Transverse colon (tissue), 4 donors: ENCODE results near the gene STK32B. TPM values are rescaled to one million over a fixed set of nuclear protein-coding genes. Genes with fewer than 3 reads are reported as not detected.

Experiments used
- DNase-seq: peaks from one replicate; pipeline ENCODE4 v3.0.0-alpha.2; 2019
- H3K27ac ChIP-seq, 4 donors: fragments of 200-600 bp; sonication (generic); 2 replicates each; pipeline ENCODE4 v1.5.1; 2016 to 2018; ENCODE audit warnings: inconsistent platforms in 4 of 4
- H3K27me3 ChIP-seq: fragments of 200-600 bp; sonication (generic); 2 replicates; pipeline ENCODE4 v1.5.1; 2017; ENCODE audit warnings: inconsistent platforms
- H3K36me3 ChIP-seq, 4 donors: fragments of 200-600 bp; sonication (generic); 2 replicates each; pipeline ENCODE4 v1.5.1; 2017 to 2019; ENCODE audit warnings: inconsistent platforms in 4 of 4
- H3K4me1 ChIP-seq, 4 donors: fragments of 200-600 bp; sonication (generic); 2 replicates each; pipeline ENCODE4 v1.5.1; 2017 to 2020; ENCODE audit warnings: inconsistent platforms in 4 of 4
- H3K4me3 ChIP-seq, 4 donors: fragments of 200-600 bp; sonication (generic); 1 replicate in 1 of 4; 2 replicates in 3 of 4; pipeline versions ENCODE4 v1.5.1 to v1.6.1; 2017 to 2019; ENCODE audit warnings: inconsistent platforms in 4 of 4
- H3K9me3 ChIP-seq, 2 donors: fragments of 200-600 bp; sonication (generic); 2 replicates each; pipeline ENCODE4 v1.5.1; 2017 to 2019; ENCODE audit warnings: inconsistent platforms in 2 of 2
- EP300 ChIP-seq: sonication (generic); formaldehyde crosslinking; IDR thresholded peaks from one replicate; pipeline ENCODE4 v1.6.1; 2017; ENCODE audit warnings: antibody characterized with exemption, low read depth
- POLR2A ChIP-seq: fragments of 450-650 bp; IDR thresholded peaks from one replicate; pipeline ENCODE4 v1.6.1; 2016; ENCODE audit warnings: antibody characterized with exemption, mild to moderate bottlenecking, moderate library complexity
- POLR2AphosphoS5 ChIP-seq, 3 donors: sonication (generic); formaldehyde crosslinking; IDR thresholded peaks; one replicate each; pipeline ENCODE4 v1.6.1; 2016; ENCODE audit warnings: antibody characterized with exemption in 3 of 3
- WGBS, 2 donors: methylation state at CpG; one replicate each; pipeline ENCODE4 v1.1.5; 2018; ENCODE audit warnings: low coverage in 1 of 2; 5-methylcytosine and 5-hydroxymethylcytosine counted together
- in situ Hi-C, 4 donors: fragments of 200-750 bp; cut with MboI; loops; one replicate each; pipeline versions ENCODE4 v1.15.0 to v1.15.1; 2017; ENCODE audit warnings: low sequenced_read_pairs in 3 of 4, low pct_ligation_motif_present in 1 of 4, low pct_unique_long_range_greater_than_20kb in 1 of 4
- intact Hi-C: fragments of 100-400 bp; cut with DNase I; formaldehyde crosslinking; loops from one replicate; pipeline ENCODE4 v1.15.1; 2023; ENCODE audit warnings: low total_unique reads
- total RNA-seq, 4 donors: library from RNA; depleted of rRNA; stranded (reverse); fragments of >200 nt; gene quantifications; one replicate each; pipeline ENCODE4 v1.1.0, GENCODE V29; 2016
- TF ChIP-seq, protein P1 (sequence below), 5 experiments: fragments of 200-600 bp in 3 of 5; fragments of 450-650 bp in 2 of 5; sonication (generic) in 3 of 5; IDR thresholded peaks; 1 replicate in 2 of 5; 2 replicates in 3 of 5; pipeline ENCODE4 v1.5.1; 2016 to 2017; ENCODE audit warnings: antibody characterized with exemption in 5 of 5, inconsistent platforms in 3 of 5, mild to moderate bottlenecking in 2 of 5, moderate library complexity in 1 of 5

STK32B gene
- total RNA-seq, 4 donors from 2014 or later: 0.37 to 1.1 (median 0.64) TPM

DNA sequence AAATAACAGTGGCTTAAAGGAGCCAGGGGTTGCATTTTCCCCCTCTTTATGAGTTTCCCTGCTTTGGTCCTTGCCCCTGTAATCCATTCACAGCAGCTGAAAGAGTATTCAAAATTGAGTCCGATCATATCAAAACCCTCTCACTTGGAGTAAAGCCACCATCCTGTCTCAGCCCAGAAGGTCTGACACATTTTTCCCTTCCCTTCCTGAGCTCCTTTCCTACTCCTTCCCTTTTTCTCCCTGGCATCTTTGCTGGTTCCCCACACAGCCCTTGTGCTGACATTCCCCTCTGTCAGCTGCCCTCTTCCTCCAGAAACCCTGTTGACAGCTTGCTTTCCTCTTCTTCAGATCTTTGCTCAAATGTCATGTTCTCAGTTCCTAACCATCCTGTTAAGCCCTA is 361.5 kb downstream of the STK32B start:
- WGBS, 2 donors: 78 to 91% methylated on average over 1 of the region's 1 CpG
- Histone ChIP-seq H3K4me3 (no peak overlapping the region), H3K27me3 (no peaks in the 10 kb centered on the region), H3K9me3 (peaks cover 0 to 6% of the 10 kb centered on the region in 2 donors), H3K36me3 (no peaks in the 10 kb centered on the region), H3K4me1 (no peaks in the 10 kb centered on the region), H3K27ac (no peak overlapping the region)
- DNase-seq: no peak
- TF ChIP-seq POLR2A: no peak
- TF ChIP-seq, protein P1, sequence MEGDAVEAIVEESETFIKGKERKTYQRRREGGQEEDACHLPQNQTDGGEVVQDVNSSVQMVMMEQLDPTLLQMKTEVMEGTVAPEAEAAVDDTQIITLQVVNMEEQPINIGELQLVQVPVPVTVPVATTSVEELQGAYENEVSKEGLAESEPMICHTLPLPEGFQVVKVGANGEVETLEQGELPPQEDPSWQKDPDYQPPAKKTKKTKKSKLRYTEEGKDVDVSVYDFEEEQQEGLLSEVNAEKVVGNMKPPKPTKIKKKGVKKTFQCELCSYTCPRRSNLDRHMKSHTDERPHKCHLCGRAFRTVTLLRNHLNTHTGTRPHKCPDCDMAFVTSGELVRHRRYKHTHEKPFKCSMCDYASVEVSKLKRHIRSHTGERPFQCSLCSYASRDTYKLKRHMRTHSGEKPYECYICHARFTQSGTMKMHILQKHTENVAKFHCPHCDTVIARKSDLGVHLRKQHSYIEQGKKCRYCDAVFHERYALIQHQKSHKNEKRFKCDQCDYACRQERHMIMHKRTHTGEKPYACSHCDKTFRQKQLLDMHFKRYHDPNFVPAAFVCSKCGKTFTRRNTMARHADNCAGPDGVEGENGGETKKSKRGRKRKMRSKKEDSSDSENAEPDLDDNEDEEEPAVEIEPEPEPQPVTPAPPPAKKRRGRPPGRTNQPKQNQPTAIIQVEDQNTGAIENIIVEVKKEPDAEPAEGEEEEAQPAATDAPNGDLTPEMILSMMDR (IDR thresholded peaks at IDR 0.05): no peak
- TF ChIP-seq POLR2AphosphoS5 (IDR thresholded peaks at IDR 0.05): no peak
- no peak for TF ChIP-seq EP300
- in situ Hi-C loops: no loop called here
- intact Hi-C loops: no loop called here

DNA sequence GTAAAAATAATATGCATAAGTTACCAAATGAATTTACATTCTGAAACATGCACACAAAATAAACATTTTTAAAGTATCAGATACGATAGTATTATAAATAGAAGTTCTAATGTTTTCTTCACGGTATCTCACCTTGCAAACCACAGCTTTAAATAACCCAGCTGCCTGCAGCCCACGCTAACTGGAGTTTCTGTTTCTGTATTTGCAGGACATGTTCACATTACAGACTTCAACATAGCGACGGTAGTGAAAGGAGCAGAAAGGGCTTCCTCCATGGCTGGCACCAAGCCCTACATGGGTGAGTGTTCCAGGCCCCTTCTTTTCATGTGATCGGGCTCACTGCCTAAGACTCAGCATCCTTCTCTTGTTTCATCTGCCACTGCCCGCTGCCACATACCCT is 365.4 kb downstream of the STK32B start:
- Histone ChIP-seq H3K4me1 (no peaks in the 10 kb centered on the region), H3K36me3 (no peaks in the 10 kb centered on the region), H3K27ac (no peak overlapping the region), H3K27me3 (no peaks in the 10 kb centered on the region), H3K9me3 (peaks cover 0 to 6% of the 10 kb centered on the region in 2 donors), H3K4me3 (no peak overlapping the region)
- intact Hi-C loops: no loop called here
- 73 to 90% methylated on average over 7 of the region's 7 CpGs for WGBS, 2 donors
- in situ Hi-C loops: no loop called here
- DNase-seq: no peak
- no peak for TF ChIP-seq EP300
- TF ChIP-seq POLR2A: no peak
- TF ChIP-seq, protein P1 (IDR thresholded peaks at IDR 0.05): no peak
- TF ChIP-seq POLR2AphosphoS5 (IDR thresholded peaks at IDR 0.05): no peak

DNA sequence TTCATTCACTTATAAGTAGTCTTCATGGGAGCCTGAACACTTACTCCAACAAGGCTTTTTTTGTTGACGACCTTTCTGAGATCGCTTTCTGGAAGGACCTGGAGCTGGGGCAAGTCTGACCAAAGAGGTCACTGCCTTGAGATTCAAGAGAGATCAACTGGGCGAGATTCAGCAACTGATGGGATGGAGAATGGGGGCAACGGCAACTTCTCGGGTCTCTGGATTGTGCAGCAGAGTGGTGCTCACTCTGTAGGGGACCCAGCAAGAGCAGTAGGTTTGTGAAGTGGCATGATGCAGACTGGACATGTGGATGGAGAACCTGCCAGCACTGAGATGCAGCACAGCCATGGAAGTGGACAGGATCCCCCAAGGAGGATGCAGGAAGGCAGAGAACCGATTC is 369.0 kb downstream of the STK32B start:
- H3K4me3 ChIP-seq: no peak overlapping the region
- H3K27ac ChIP-seq: no peak overlapping the region
- in situ Hi-C loops (no loop called here), intact Hi-C loops (no loop called here)
- WGBS, 2 donors: 81 to 86% methylated on average over 5 to 6 of the region's 6 CpGs
- no peaks in the 10 kb centered on the region for H3K36me3 ChIP-seq
- peaks cover 0 to 6% of the 10 kb centered on the region in 2 donors for H3K9me3 ChIP-seq
- H3K4me1 ChIP-seq: no peaks in the 10 kb centered on the region
- no peak for DNase-seq
- TF ChIP-seq POLR2AphosphoS5 (IDR thresholded peaks at IDR 0.05): no peak
- no peaks in the 10 kb centered on the region for H3K27me3 ChIP-seq

DNA sequence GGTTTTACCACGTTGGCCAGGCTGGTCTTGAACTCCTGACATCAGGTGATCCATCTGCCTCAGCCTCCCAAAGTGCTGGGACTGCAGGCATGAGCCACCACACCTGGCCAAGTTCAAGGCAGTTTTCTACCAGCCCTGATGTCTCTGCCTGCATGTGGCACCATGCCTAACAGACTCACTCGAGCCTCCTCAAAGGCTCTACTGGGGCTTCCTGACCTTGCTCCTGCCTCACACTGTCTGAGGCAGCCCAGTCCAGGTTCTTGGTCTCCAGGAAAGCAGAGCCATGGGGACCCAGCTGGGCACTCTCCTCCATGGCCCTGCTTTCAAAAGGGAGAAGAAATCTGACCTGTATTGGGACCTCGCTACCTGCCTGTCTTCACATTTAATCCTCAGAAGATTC is 370.1 kb downstream of the STK32B start:
- no peak for TF ChIP-seq EP300
- TF ChIP-seq, protein P1 (IDR thresholded peaks at IDR 0.05): no peak
- no peak for TF ChIP-seq POLR2A
- no peak for TF ChIP-seq POLR2AphosphoS5 (IDR thresholded peaks at IDR 0.05)
- no peak for DNase-seq
- in situ Hi-C loops (no loop called here), intact Hi-C loops (no loop called here)
- H3K27ac ChIP-seq: no peak overlapping the region
- H3K27me3 ChIP-seq: no peaks in the 10 kb centered on the region
- H3K9me3 ChIP-seq: peaks cover 0 to 6% of the 10 kb centered on the region in 2 donors
- no peaks in the 10 kb centered on the region for H3K36me3 ChIP-seq
- no peaks in the 10 kb centered on the region for H3K4me1 ChIP-seq
- 57 to 88% methylated on average over 1 to 3 of the region's 3 CpGs for WGBS, 2 donors
- H3K4me3 ChIP-seq: no peak overlapping the region

DNA sequence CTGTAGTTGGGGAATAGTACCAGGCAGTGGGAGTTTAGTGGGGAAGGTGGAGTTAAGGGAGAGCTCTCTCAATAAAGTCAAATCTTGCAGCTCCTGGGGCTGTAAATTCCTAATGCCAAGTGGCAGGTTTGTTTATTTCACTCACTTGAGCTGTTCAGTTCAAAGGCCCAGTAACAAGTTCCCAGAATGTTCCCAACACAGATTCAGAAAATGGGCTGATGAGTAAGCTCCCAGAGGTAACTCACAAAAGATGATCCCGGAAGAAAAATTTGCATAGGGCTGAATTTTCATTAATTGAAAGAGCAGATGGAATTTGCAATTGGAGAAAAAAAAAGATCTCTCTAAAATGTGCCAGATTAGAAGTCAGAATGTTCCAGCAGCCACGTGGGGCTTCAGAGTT is 370.9 kb downstream of the STK32B start:
- H3K27ac ChIP-seq: no peak overlapping the region
- no peaks in the 10 kb centered on the region for H3K36me3 ChIP-seq
- DNase-seq: no peak
- H3K9me3 ChIP-seq: peaks cover 0 to under 1% of the 10 kb centered on the region in 2 donors
- no peaks in the 10 kb centered on the region for H3K27me3 ChIP-seq
- 67 to 69% methylated on average over 1 to 2 of the region's 2 CpGs for WGBS, 2 donors
- no peaks in the 10 kb centered on the region for H3K4me1 ChIP-seq
- TF ChIP-seq EP300 (no peak), POLR2A (no peak), POLR2AphosphoS5 (IDR thresholded peaks at IDR 0.05) (no peak)
- TF ChIP-seq, protein P1 (IDR thresholded peaks at IDR 0.05): no peak
- intact Hi-C loops (no loop called here), in situ Hi-C loops (no loop called here)
- no peak overlapping the region for H3K4me3 ChIP-seq
